K562 (cell line): ENCODE data around the gene SLC25A44. TPM values are rescaled to one million over a fixed set of nuclear protein-coding genes. Genes with fewer than 3 reads are reported as not detected.

Experiments used
- ATAC-seq: fragments of 200-7000 bp; cut with Tn5 transposase; 3 replicates; pipeline ENCODE4 v1.9.1; 2020; ENCODE audit warnings: moderate library complexity
- BruUV-seq: library from RNA; stranded (reverse); fragments of 400-500 nt; replicated peaks from 2 replicates; lab custom pipeline; 2021; lab: Mats Ljungman, UMichigan
- CTCF ChIA-PET: fragments of 300-600 bp; formaldehyde crosslinking; extraction: SDS; loops from one replicate; lab custom pipeline; 2021; ENCODE audit warnings: low intra/inter-chr PET ratio; lab: Yijun Ruan, JAX
- POLR2A ChIA-PET: fragments of 300-600, 350-650 bp; sonication (Branson Sonifier 250); formaldehyde crosslinking; extraction: SDS; loops from one replicate; lab custom pipeline; 2021; ENCODE audit warnings: antibody characterized with exemption, inconsistent platforms; lab: Yijun Ruan, JAX
- DNase-seq, 4 experiments: peaks; one replicate each; pipeline versions ENCODE4 v3.0.0 to v3.0.0-alpha.2; 2011 to 2018; ENCODE audit warnings: low spot score in 3 of 4, mixed read lengths in 3 of 4; ENCODE audit errors: extremely low read depth in 1 of 4
- FAIRE-seq: peaks from 2 replicates; lab custom pipeline; 2011; peaks lifted over from hg19 to GRCh38; lab: Jason Lieb, UNC
- H2AFZ ChIP-seq: 2 replicates; pipeline ENCODE4 v1.6.0; 2011; ENCODE audit warnings: low read depth, low read length, control low read depth, inconsistent platforms
- H3K27ac ChIP-seq: fragments of 200-600 bp; 3 replicates; pipeline ENCODE4 v1.8.0; 2011; ENCODE audit warnings: low read depth, mild to moderate bottlenecking, control low read depth, inconsistent platforms, low read length, moderate library complexity, mixed read lengths; ENCODE audit errors: extremely low read depth
- H3K27me3 ChIP-seq, 2 experiments: fragments of 300-600 bp in 1 of 2; 2 replicates in 1 of 2; 3 replicates in 1 of 2; pipeline versions ENCODE4 v1.6.0 to v1.8.0; 2011; ENCODE audit warnings: inconsistent platforms in 2 of 2, low read length in 2 of 2, mild to moderate bottlenecking in 1 of 2, mixed read lengths in 1 of 2, moderate library complexity in 1 of 2; ENCODE audit not compliant: control insufficient read depth in 2 of 2, insufficient read depth in 2 of 2
- H3K36me3 ChIP-seq: fragments of 300-600 bp; 3 replicates; pipeline ENCODE4 v1.8.0; 2011; ENCODE audit warnings: mild to moderate bottlenecking, low read length, inconsistent platforms; ENCODE audit not compliant: control insufficient read depth, insufficient read depth
- H3K4me1 ChIP-seq, 2 experiments: fragments of 200-600 bp in 1 of 2; replicated peaks in 1 of 2; 2 replicates in 1 of 2; 3 replicates in 1 of 2; pipeline versions ENCODE4 v1.5.1 to v1.8.0; 2011; ENCODE audit warnings: inconsistent platforms in 2 of 2, low read length in 2 of 2, mild to moderate bottlenecking in 1 of 2, mixed read lengths in 1 of 2, moderate library complexity in 1 of 2; ENCODE audit not compliant: control insufficient read depth in 2 of 2, insufficient read depth in 2 of 2
- H3K4me2 ChIP-seq: 2 replicates; pipeline ENCODE4 v1.6.1; 2011; ENCODE audit warnings: low read length, control low read depth, inconsistent platforms, mixed read lengths; ENCODE audit not compliant: insufficient read depth
- H3K4me3 ChIP-seq: fragments of 200-600 bp; sonication (generic), shearing (Covaris generic); 2 replicates; pipeline ENCODE4 v1.5.1; 2016; ENCODE audit warnings: control low read depth, inconsistent platforms
- H3K79me2 ChIP-seq: fragments of 200-600 bp; 3 replicates; pipeline ENCODE4 v1.8.0; 2011; ENCODE audit warnings: low read length, inconsistent platforms; ENCODE audit not compliant: control insufficient read depth, insufficient read depth
- H3K9ac ChIP-seq, 2 experiments: 2 replicates each; pipeline versions ENCODE4 v1.6.0 to v1.6.1; 2011; ENCODE audit warnings: low read depth in 2 of 2, low read length in 2 of 2, control low read depth in 1 of 2, inconsistent platforms in 1 of 2, mild to moderate bottlenecking in 1 of 2, mixed read lengths in 1 of 2; ENCODE audit not compliant: insufficient read depth in 1 of 2
- H3K9me1 ChIP-seq: one replicate; pipeline ENCODE4 v1.6.0; 2011; ENCODE audit warnings: inconsistent platforms, mild to moderate bottlenecking, low read length, moderate library complexity; ENCODE audit not compliant: control insufficient read depth, insufficient read depth
- H3K9me3 ChIP-seq: replicated peaks from 2 replicates; pipeline ENCODE4 v1.5.1; 2011; ENCODE audit warnings: low read depth, low read length, inconsistent platforms; ENCODE audit not compliant: control insufficient read depth, insufficient read depth
- H4K20me1 ChIP-seq: replicated peaks from 2 replicates; pipeline ENCODE4 v1.6.1; 2011; ENCODE audit warnings: low read length, inconsistent platforms, mixed read lengths; ENCODE audit not compliant: control insufficient read depth, insufficient read depth
- NRF1 ChIP-seq, 2 experiments: fragments of 450-650 bp; IDR thresholded peaks in 1 of 2; conservative IDR thresholded peaks in 1 of 2; 2 replicates each; pipeline ENCODE4 v1.6.1; 2014; ENCODE audit warnings: mild to moderate bottlenecking in 2 of 2
- PHF20 ChIP-seq: fragments of 450-650 bp; IDR thresholded peaks from 2 replicates; pipeline ENCODE4 v1.6.1; 2018; ENCODE audit not compliant: partially characterized antibody
- SIRT6 ChIP-seq: IDR thresholded peaks from one replicate; pipeline ENCODE4 v1.6.1; 2012; ENCODE audit warnings: low read depth, mild to moderate bottlenecking, control low read depth, inconsistent platforms, low read length, moderate library complexity
- TAF1 ChIP-seq: IDR thresholded peaks from 2 replicates; pipeline ENCODE4 v1.6.1; 2011; ENCODE audit warnings: mild to moderate bottlenecking, low read length, moderate library complexity; ENCODE audit not compliant: insufficient read depth, control insufficient read depth, severe bottlenecking; ENCODE audit errors: extremely low read depth
- TCFL5 ChIP-seq: fragments of 250-450 bp; sonication (Bioruptor Pico); conservative IDR thresholded peaks from 2 replicates; pipeline ENCODE4 v1.6.1; 2021; ENCODE audit warnings: mild to moderate bottlenecking, moderate library complexity, matching md5 sums
- WGBS: fragments of 100-300 bp; shearing (Covaris generic); methylation state at CpG from one replicate; pipeline ENCODE4 v1.1.6; 2016; ENCODE audit warnings: low coverage, mixed read lengths; ENCODE audit not compliant: insufficient coverage; ENCODE audit errors: missing lambda C conversion rate; 5-methylcytosine and 5-hydroxymethylcytosine counted together
- in situ Hi-C: fragments of 300-500 bp; cut with MboI; formaldehyde crosslinking; loops from 4 replicates; pipeline ENCODE4 v1.15.0; 2018; ENCODE audit warnings: inconsistent platforms, mixed read lengths
- intact Hi-C: fragments of 100-400 bp; cut with micrococcal nuclease; formaldehyde crosslinking; loops from 2 replicates; pipeline ENCODE4 v1.14.2; 2022
- polyA plus RNA-seq, 8 experiments: library from polyadenylated mRNA; depleted of rRNA in 4 of 8; stranded (reverse) in 5 of 8; unstranded in 3 of 8; fragments of >200 nt; fragmentation: Nextera tagmentation in 2 of 8; fragmentation: Illumina TruSeq in 1 of 8; extraction: Ambion mirVana in 2 of 8; extraction: Trizol in 1 of 8; gene quantifications; 2 replicates each; pipeline versions ENCODE4 v1.2.1 to v1.2.3, GENCODE V29; 2011 to 2014; ENCODE audit warnings: inconsistent platforms in 1 of 8, missing spikeins in 1 of 8
- total RNA-seq, 7 experiments: library from RNA; depleted of rRNA in 6 of 7; stranded (reverse); fragments of >200 nt in 6 of 7; fragmentation: Illumina TruSeq in 2 of 7; extraction: Trizol in 2 of 7; gene quantifications; 2 replicates each; pipeline versions ENCODE4 v1.2.1 to v1.2.3, GENCODE V29; 2011 to 2021; ENCODE audit warnings: low replicate concordance in 1 of 7
- TF ChIP-seq, protein P1 (sequence below), 3 experiments: IDR thresholded peaks in 2 of 3; conservative IDR thresholded peaks in 1 of 3; 2 replicates each; pipeline ENCODE4 v1.5.1; 2011 to 2012; ENCODE audit warnings: low read length in 3 of 3, mild to moderate bottlenecking in 3 of 3, control low read depth in 2 of 3, improper control_type of control experiment in 1 of 3, inconsistent platforms in 1 of 3, low read depth in 1 of 3, mixed read lengths in 1 of 3, moderate library complexity in 1 of 3; ENCODE audit not compliant: insufficient read depth in 2 of 3

SLC25A44 gene
- total and polyA plus RNA-seq, 9 of the 15 experiments (the other 6 are each of a cell fraction or from before 2014, with no cell fraction given), result 4.4 to 22.8 (median 12.5) TPM

DNA sequence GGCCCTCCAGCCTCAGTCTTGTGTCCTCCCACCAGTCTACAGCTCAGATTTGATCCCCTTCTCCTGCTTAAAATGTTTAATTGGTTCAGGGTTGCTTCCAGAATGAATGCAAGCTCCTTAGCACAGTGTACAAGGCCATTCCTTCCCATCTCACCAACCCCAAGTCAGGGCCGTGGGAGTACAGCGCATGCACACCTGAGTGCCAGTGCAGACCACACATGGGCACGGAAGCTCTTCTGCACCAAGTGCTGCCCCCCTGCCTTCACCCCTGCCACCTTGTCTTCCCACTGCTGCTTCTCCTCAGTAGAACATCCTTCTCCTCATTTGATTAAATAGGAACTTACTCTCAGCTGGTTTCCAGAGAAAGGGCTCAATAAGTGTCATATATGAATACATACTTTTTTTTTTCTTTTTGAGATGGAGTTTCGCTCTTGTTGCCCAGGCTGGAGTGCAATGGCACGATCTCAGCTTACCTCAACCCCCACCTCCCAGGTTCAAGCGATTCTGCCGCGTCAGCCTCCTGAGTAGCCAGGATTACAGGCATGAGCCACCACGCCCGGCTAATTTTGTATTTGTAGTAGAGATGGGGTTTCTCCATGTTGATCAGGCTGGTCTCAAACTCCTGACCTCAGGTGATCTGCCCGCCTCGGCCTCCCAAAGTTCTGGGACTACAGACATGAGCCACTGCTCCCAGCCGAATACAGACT is 28.2 kb downstream of the SLC25A44 start:
- in situ Hi-C loops, result loop anchor here (5.0 kb wide), 1 partner anchor 130 kb away; no protein-coding TSS in a partner anchor
- Histone ChIP-seq H3K9me1 (no peaks in the 10 kb centered on the region), H3K9ac (peak overlapping the region in 1 of 2 experiments; percentile 19; a peak in 1 of 4 replicates), H3K27ac (no peak overlapping the region), H3K4me3 (no peak overlapping the region), H3K36me3 (peaks cover 43% of the 10 kb centered on the region; the same call in 2 of the 3 replicates), H3K4me1 (no peaks in the 10 kb centered on the region), H3K4me2 (no peak overlapping the region), H3K27me3 (no peaks in the 10 kb centered on the region), H2AFZ (no peak overlapping the region), H4K20me1 (no peaks in the 10 kb centered on the region), H3K79me2 (peaks cover 6% of the 10 kb centered on the region; the same call in 1 of the 3 replicates), H3K9me3 (no peaks in the 10 kb centered on the region; the same call in 1 of the 2 replicates)
- DNase-seq (no peak), ATAC-seq (no peak), FAIRE-seq (no peak)
- WGBS, result 81% methylated on average over 12 of the region's 13 CpGs
- ChIA-PET CTCF (interaction anchor here (1.4 kb wide), 1 partner anchor 126 kb away, joined by 3 read pairs; no protein-coding TSS in a partner anchor), POLR2A (interaction anchor here (0.7 to 1.5 kb wide), 5 partner anchors 8 to 85 kb away, joined by 3 to 6 read pairs (median 3); partner anchors contain the start of genes PAQR6 and PMF1)
- intact Hi-C loops, result no loop called here
- no peak for TF ChIP-seq NRF1 (conservative IDR thresholded peaks at IDR 0.05 in 1 of 2, IDR thresholded peaks at IDR 0.05 in 1 of 2)
- no peak for TF ChIP-seq TCFL5
- TF ChIP-seq, protein P1, sequence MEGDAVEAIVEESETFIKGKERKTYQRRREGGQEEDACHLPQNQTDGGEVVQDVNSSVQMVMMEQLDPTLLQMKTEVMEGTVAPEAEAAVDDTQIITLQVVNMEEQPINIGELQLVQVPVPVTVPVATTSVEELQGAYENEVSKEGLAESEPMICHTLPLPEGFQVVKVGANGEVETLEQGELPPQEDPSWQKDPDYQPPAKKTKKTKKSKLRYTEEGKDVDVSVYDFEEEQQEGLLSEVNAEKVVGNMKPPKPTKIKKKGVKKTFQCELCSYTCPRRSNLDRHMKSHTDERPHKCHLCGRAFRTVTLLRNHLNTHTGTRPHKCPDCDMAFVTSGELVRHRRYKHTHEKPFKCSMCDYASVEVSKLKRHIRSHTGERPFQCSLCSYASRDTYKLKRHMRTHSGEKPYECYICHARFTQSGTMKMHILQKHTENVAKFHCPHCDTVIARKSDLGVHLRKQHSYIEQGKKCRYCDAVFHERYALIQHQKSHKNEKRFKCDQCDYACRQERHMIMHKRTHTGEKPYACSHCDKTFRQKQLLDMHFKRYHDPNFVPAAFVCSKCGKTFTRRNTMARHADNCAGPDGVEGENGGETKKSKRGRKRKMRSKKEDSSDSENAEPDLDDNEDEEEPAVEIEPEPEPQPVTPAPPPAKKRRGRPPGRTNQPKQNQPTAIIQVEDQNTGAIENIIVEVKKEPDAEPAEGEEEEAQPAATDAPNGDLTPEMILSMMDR (IDR thresholded peaks at IDR 0.05 in 2 of 3, conservative IDR thresholded peaks at IDR 0.05 in 1 of 3; ENCODE audit: insufficient read depth in 2 of 3, low read depth in 1 of 3, low read length in 3 of 3), result no peak
- no peak for TF ChIP-seq TAF1
- no peak for TF ChIP-seq PHF20
- TF ChIP-seq SIRT6, result no peak
- no TSS peak for BruUV-seq
